Measurements from ENCODE around the gene DNAJC5.
"Not testable (repeated sequence)": the region's sequence is repeated elsewhere in the genome, so short reads cannot be mapped to it uniquely, and the experiment has no call there.

Gene DNAJC5

DNA sequence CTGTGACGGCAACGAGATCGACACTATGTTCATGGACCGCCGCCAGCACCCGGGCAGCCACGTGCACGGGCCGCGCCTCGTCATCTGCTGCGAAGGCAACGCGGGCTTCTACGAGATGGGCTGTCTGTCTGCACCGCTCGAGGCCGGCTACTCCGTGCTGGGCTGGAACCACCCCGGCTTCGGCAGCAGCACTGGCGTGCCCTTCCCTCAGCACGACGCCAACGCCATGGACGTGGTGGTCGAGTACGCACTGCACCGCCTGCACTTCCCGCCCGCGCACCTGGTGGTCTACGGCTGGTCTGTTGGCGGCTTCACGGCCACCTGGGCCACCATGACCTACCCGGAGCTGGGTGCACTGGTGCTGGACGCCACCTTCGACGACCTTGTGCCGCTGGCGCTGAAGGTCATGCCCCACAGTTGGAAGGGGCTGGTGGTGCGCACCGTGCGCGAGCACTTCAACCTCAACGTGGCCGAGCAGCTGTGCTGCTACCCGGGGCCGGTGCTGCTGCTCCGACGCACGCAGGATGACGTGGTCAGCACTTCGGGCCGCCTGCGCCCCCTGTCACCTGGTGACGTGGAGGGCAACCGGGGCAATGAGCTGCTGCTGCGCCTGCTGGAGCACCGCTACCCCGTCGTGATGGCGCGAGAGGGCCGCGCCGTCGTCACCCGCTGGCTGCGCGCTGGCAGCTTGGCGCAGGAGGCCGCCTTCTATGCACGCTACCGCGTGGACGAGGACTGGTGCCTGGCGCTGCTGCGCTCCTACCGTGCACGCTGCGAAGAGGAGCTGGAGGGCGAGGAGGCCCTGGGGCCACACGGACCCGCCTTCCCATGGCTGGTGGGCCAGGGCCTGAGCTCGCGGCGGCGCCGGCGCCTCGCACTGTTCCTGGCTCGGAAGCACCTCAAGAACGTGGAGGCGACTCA lies 32.7 kb upstream of the DNAJC5 start:
- no peak for DNase-seq

GRCh38 chr20:63863021-63863797 lies 31.7 kb upstream of the DNAJC5 start:
- DNase-seq, result no peak

DNA sequence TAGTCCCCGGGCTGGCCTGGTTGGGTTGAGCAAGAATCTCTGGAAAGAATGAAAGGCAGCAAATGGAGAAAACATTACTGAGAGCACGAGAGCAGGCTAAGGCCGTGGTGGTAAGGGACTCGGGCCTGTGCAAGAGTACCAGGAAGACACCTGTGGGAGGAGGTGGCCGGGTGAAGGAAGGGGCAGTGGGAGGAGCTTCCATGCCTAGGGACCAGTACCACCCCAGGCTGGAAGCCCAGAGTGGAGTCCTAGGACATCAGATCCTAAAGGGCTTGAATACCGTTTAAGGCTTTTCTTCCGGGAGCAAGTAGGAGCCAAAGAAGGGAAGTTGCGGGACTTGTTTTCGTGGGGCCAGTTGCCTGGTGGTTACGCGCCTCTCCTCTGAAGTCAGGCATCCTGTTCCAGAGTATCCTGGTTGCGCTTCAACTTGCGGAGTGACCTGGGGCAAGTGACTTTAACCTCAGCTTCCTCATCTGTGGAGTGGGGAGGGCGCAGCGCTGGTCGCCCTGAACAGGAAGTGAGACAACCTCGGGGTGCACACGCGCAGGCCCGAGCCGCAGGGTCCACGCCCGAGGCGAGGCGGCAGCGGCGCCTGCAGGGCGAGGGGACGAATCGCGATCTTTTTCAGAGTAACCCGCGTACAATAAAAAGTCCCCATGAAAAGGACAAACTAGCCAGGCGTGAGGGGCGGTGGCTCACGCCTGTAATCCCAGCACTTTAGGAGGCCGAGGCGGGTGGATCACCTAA lies 31.0 kb upstream of the DNAJC5 start:
- peak; percentile 58 to 65 for DNase-seq

- DNase-seq, result no peak
Observed at GRCh38 chr20:63864545-63864977, 30.4 kb upstream of the DNAJC5 start.

- DNase-seq, result peak; percentile 97 to 99
Observed at GRCh38 chr20:63864978-63865640, 29.8 kb upstream of the DNAJC5 start, which contains the start of gene TPD52L2. TPD52L2 (plus strand) TSS chr20:63865270; CDS start chr20:63865366, 96 bp downstream.

DNA sequence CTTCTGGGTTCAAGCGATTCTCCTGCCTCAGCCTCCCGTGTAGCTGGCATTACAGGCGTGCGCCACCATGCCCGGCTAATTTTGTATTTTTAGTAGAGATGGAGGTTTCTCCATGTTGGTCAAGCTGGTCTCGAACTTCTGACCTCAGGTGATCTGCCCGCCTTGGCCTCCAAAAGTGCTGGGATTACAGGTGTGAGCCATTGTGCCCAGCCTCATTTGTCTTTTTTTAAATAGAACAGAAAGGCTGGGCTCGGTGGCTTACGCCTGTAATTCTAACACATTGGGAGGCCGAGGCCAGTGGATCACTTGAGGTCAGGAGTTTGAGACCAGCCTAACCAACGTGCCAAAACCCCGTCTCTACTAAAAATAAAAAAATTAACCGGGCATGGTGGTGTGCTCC lies 27.9 kb upstream of the DNAJC5 start:
- not testable (repeated sequence) for DNase-seq

GRCh38 chr20:63868264-63868663 lies 26.7 kb upstream of the DNAJC5 start:
- DNase-seq, result no peak

GRCh38 chr20:63873477-63873971 lies 21.4 kb upstream of the DNAJC5 start:
- DNase-seq, result no peak

DNA sequence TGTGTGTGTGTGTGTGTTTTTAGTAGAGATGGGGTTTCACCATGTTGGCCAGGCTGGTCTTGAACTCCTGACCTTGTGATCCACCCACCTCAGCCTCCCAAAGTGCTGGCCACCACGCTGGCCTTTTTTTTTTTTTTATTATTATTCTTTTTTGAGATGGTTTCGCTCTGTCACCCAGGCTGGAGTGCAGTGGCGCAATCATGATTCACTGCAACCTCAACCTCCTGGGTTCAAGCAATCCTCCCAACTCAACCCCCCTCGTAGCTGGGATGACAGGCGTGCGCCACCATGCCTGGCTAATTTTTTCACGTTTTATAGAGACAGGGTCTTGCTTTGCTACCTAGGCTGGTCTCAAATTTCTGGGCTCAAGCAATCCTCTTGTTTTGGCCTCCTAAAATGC lies 20.7 kb upstream of the DNAJC5 start:
- not testable (repeated sequence) for DNase-seq

DNA sequence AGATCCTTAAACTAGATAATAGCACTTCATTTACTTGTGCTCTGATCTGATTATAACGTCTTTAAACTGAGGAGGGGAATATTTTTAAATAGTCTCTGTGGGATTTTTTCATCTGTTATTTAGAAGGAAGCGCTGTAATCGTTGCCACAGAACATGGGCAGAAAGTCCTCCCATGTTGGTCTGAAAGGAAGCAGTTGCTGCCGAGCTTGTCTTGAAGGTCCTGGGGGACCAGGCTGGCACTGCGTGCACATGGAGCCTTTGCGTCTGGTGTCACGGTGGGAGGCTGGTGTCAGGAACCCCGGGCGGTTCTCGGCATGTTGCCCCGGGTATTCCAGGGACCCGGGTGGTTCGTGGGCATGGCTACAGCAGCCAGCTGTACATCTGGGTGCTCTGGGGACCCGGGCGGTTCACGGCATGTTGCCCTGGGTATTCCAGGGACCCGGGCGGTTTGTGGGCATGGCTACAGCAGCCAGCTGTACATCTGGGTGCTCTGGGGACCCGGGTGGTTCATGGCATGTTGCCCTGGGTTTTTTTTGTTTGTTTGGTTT lies 18.4 kb upstream of the DNAJC5 start:
- no peak for DNase-seq

- DNase-seq, result no peak
Observed at GRCh38 chr20:63877755-63878470, 17.0 kb upstream of the DNAJC5 start.

GRCh38 chr20:63878899-63879663 lies 15.8 kb upstream of the DNAJC5 start:
- DNase-seq, result no peak

DNA sequence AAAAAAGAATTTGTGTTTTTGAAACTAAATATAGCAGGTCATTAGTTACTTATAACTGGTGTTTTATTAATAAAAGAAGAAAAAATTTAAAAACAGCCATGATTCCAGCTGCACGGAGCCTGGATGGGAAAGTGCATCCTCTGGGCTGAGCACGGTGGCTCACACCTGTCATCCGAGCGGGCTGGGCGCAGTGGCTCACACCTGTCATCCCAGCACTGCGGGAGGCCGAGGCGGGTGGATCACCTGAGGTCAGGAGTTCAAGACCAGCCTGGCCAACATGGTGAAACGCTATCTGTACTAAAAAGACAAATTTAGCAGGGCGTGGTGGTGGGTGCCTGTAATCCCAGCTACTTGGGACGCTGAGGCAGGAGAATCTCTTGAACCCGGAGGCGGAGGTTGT lies 14.0 kb upstream of the DNAJC5 start:
- not testable (repeated sequence) for DNase-seq

GRCh38 chr20:63881451-63882226 lies 13.3 kb upstream of the DNAJC5 start:
- DNase-seq, result no peak

DNA sequence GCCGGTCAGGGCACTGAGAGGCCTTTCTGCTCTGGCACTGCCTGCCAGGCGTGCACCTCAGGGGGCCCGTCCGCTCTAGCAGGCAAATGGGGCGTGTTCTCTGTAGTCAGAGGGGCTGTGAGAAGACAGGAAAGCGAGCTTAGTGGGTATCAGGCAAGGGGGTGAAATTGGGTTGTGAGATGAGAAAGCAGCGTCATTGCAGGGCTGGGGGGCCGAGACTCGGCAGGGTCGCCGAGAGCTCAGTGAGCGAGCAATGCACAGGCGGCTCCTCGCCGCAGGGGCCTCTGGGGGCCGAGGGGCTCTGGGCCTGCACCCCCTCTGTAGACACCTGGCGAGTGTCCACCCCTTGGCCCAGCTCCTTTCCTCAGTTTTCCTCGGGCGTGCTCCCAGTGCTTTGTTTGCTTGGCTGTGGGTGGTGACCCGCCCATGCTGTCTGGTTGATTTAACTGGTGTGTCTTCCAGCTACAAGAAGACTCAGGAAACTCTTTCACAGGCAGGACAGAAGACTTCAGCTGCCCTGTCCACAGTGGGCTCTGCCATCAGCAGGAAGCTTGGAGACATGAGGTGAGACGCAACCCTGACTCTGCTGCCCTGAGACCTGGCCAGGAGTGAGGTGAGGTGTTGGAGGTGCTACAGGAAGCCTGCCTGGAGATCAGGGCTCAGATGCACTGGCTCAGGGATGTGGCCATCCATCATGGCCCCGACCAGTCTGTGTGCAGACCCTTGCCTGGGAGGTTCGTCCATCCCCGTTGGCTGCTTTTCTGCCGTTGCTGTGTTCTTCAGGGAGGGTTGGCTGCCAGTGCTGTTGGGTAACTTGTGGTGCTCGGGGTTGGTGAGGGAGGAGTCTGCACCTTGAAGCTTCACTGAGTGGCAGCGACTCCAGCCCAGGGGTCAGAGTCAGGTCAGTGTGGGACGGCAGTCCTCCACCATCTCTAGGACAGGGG lies 12.4 kb upstream of the DNAJC5 start:
- DNase-seq, result no peak

GRCh38 chr20:63883201-63883593 lies 11.7 kb upstream of the DNAJC5 start:
- DNase-seq, result no peak

DNA sequence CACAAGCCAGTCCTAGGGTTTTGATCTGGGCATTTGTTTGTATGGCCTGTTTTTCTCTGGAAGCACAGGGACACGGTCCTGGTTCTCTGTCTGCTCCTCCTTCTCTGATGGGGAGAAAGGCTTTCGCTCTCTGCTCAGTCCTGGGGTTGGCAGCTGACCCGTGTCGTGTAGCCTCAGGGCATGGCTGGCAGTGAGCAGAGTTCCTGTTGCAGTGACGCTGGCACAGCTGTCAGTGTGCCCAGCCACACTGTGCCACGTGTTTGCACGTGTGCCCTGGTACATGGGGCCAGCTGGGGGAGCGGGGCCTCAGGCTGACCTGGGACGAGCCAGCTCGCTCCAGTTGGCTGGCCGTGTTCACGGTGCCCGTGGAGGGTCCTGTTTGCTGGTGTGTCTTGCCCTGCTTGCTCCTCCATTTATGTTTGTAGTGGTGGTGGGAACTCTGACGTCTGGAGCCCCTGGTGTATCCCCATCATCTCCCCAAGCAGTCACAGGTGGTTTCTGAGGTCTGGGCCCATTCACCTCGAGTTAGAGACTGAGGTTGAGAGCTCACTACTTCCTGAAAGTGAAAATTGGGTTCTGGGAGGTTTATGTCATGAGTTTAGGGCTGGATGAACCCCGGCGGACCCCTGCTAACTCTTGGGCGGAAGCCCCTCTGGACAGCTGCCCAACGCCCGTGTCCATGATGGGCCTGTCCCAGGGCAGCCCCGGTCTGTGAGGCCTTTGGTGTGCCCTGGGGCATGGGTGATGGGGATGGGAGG lies 10.2 kb upstream of the DNAJC5 start:
- DNase-seq, result no peak

Data from NCI-H187 (cell line).